Inferior parietal cortex (tissue), 1 donor: Measurements from ENCODE around the gene TNNT2.

ENCODE experiments used
- DNase-seq: peaks from one replicate; pipeline ENCODE4 v3.0.0-alpha.2; 2016; ENCODE audit errors: extremely low spot score

The TNNT2 gene

DNA sequence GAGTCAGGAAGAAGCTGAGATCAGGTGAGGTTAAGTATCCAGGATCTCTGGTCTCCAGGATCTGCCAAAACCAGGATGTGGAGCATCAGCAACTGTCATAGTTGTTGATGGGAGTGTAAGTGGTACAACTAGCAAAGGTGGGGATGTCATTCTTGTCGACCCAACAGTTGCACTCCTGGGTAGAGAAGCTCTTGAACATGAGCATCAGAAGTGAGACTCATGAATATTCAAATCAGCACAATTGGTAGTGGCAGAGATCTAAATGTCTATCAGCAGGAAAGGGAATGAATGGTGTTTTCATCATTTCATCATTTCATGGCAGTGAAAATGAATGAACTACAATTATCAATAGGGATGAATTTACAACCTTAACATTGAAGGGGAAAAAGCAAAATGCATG, 25.9 kb upstream of the TNNT2 start:
- DNase-seq, result no peak

DNA sequence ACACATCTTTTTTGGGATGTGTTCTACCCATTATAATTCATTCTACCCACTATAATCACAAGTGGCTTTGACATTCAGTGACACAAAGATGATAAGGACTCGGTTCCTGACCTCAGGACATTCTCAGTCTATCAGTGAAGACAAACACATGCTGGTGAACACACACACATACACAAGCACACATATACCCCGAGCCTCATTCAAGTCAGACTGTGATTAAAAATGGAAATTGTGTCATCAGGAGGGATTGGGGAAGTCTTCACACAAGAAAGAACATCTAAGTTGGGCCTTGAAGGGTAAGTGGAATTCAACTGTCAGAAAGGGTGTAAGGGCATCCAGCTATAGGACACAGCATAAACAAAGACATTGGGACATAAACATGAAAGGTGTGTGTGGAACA, 24.2 kb upstream of the TNNT2 start:
- DNase-seq, result no peak

DNA sequence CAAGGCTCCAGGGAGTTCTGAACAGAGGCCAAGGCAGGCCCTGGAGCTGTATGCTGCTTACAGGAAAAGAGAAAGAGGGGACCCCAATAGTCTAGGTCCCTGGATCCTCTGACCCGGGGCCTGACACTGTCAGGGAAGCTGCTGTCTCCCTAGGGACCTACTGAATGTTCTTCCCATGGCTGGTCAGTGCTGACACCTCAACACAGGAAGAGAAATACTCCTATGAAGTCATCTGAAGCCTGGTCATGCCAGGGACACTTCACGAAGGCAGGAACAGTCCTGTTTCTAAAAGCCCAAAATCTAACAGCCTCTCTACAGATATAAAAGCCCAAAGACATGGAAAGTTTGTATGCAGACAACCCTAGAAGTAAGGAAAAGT, 23.4 kb upstream of the TNNT2 start:
- no peak for DNase-seq

DNA sequence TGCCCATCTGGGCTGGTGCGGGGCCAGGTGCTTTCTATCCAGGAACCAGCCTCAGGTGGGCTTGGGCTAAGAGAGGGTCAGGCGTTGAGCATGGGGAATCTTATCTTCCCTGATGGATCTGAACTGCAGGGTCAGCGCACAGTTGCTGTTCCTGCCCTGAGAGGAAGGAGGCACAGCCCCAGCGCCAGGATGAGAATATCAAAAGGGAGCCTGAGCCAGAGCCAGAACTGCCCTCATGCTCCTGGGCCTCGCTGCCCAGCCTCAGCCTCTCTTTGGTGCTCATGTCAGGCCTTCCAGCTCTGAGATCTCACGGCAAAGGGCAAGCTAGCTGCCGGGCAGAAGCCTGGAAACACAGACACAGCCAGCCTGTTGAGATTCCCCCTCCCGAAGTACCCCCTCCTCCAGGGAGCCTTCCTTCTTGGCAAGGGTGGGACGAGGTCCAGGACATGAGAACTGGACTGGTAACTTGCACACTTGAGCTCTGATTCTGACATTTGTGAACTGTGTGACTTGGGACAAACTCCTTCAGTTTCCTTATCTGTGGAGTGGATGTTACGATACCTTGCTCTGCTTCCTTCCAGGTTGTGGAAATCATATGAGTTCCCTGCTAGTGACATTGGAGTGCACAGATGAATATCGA, 22.9 kb upstream of the TNNT2 start:
- no peak for DNase-seq

DNA sequence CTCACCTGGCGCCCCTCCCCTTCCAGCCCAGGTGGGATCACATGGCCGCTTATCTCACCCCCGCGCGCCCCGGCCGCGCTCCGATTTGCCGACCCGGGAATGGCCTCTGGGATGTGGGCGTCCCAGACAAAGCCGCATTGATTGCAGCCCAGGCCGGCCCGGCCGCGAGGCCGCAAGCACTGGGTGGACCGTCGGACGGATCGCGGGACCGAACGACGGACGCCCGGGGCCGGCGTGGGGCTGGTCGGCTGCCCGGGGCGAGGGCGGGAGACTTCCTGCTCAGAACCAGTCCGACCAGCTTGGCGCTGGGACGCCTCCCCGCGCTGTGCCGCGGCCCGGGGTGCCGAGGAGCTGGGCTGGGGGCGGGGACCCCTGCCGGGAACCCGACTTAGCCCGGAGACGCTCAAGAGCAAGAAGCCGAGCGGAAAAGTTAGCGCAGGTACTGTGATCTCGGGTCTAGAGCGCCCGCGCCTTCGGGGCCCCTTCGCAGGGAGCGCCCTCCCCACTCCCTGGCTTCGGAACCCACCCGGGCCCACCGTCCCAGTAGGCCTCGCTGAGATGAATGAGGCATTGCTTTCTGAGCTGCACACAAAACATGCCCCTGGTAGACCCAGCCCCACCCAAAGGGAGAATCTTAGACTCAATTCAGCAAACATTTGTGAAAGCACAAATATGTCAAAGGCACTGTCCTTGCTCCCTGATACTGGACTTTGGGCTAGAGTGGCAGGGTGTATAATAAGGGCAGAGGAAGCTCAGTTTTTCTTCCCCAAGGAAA, 22.1 kb upstream of the TNNT2 start:
- DNase-seq, result no peak

DNA sequence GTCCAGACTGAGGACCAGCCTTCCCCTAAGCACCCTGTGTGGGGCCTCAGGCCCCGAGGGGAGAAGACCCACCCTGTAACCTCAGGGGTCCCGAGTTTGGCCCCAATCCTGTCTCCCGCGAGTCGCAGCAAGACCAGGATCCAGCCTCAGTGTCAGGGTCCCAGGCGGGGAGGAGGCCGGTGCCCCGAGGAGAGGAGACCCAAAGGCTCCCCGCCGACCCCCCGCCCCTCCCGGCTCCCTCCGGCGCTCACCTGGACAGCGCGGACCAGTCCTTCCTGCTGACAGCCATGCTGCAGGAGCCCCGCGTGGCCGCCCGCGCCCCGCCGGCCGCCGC, 21.5 kb upstream of the TNNT2 start, which contains the start of gene LAD1:
TSS of gene LAD1 (minus strand) at position 307 of the 334 bp plus-strand sequence. CDS start at position 289, 18 bp downstream.
- DNase-seq, result no peak

DNA sequence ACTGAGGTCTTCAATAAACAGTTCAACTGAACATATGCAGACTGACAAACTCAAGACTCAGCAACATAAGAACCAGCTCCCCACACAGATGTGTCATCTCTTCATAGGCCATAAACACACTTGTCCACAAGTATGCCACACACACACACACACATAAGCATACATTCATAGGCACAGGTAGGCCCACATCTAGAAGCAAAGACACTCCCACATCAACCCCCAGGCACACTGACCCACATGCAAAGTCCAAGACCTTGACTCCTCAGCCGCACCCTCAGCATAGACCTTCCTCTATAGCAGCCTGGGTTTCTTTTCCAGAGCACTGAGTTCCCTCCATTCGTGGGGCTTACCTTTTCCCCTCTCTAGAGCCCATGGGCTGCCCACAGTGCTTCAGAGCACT, 20.2 kb upstream of the TNNT2 start:
- DNase-seq, result no peak

DNA sequence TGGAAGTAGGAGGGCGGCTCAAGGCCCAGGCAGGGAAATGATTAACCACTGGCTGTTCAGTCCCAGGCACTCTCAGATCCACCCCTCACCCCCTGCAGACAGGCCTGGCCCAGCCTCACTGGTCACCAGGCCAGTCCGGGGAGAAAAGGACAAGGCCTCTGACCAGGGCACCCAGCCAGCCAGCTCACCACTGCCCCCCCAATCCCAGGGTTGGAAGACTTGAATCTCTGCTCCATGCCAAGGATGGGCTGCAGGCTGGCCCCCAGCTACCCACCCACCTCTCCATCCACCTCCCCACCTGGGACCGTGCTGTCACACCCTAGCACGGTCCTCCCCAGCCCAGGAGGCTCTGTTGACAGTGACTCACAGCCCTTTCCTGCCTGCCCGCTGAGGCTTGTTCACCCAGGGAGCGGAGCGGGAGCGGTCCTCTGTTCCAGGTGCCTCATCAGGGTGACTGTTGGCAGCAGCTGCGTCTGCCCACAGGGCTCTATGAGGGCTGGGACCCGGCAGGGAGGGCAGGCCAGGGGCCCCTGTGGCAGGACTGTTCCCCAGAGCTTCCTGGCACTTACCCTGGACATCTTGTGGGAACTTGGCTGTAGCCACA, 19.5 kb upstream of the TNNT2 start:
- no peak for DNase-seq

DNA sequence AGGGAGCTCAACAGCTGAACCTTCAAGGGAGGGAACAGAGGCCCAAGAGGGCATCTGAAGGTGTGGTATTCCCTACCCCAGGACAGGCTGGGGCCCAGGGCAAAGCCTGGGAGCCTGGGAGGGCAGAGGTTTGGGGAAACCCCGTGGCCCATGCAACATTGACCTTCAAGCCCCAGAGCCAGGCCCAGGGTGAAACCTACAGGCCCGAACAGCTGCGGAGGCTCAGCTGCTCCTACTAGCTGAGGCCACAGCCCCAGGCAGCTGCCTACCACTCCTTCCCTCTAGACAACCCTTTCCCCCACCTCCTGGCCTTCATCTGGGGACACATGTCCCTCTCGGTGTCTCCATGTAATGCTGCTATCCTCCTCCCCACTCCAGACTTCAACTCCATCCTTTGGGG, 18.5 kb upstream of the TNNT2 start:
- DNase-seq, result no peak

DNA sequence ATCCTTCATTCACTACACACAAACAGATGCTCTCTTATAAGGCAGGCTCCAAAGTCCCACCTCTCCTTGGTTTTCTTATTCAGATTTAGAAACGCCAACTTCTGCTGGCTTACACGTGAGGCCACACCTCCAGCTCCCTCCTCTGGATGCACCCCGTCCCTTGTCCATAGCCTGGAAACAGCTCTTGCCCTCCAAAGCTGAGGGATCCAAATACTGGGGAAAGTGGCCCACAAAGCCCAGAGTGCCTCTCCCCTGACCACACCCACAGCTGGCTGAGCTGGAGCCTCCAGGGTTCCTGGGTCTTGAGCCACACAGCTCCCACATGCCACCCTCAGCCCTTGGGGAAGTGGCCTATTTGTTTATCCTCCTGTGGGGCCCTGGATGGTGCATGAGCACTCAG, 17.1 kb upstream of the TNNT2 start:
- DNase-seq, result no peak

DNA sequence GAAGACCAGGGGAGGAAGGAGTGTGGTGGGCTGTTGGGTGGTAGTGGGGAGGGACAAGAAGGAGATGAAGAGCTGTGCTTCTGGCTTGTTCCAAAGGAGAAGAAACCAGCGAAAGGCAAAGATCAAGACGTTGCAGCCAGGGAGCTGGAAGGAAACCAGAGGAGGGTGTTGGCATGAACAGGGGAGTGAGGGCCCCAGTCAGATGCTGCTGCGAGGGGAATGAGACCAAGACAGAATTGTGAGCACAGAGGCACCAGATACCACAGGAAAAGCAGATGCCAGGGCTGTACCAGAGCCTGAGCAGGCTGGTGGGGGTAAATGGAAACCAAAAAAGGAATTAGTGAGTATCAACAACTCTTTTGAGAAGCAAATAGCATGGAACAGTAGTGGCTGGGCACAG, 15.6 kb upstream of the TNNT2 start:
- DNase-seq, result no peak

DNA sequence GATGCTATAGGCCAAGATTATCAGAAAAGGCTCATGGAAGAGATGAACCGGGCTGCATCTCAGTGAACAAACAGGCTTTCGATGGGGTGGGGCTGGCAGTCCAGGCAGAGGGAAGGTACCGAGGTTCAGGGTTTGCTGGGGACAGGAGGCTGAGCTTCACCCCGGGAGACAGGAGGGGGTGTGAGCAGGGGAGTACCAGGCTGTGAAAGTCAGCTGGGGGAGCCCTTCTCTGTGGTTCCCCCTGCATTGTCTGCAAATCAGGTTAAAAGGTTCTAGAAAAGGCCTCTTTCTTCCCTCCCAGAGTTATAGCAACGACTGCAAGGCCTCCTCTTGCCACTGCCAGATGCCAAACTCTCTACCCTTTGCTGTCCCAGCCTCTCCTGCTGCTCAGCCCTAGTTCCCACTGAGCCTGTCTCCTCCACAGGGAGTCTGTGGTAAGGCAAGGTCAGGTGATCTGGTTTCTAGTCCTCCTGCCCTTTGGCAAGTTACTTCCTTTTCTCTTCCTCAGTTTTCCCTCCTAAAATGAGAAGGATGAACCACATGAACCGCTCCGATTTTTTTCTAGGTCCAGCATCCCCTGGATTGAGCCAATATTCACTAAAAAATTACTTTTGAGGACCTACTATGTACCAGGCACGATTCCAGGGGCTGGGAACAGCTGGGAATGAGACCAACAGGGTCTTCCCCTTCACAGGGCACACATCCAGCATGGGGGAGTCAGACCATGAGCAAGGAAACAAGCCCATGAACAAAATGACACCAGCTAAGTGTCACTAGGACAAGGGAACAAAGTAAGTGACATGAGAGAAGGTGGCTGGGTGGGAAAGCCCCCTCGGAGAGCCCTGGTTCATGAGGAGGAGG, 14.4 kb upstream of the TNNT2 start:
- no peak for DNase-seq

DNA sequence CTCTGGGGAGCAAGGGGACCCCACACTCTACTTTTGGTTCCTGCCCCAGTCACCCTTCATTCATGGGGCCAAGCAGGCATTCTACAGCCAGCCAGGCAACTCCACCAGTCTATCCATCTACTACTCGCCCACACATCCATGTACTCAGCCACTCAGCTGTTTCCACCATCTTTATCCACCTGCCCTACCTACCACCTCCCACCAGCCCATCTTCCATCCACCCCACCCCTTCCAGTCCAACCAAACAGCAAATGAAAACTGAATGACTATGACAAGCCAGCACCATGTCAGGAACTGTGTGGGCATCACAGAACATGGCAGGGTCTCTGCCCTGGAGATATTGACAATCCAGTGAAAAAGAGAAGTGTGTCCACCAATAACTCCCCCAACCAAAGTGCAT, 13.7 kb upstream of the TNNT2 start:
- DNase-seq, result no peak

DNA sequence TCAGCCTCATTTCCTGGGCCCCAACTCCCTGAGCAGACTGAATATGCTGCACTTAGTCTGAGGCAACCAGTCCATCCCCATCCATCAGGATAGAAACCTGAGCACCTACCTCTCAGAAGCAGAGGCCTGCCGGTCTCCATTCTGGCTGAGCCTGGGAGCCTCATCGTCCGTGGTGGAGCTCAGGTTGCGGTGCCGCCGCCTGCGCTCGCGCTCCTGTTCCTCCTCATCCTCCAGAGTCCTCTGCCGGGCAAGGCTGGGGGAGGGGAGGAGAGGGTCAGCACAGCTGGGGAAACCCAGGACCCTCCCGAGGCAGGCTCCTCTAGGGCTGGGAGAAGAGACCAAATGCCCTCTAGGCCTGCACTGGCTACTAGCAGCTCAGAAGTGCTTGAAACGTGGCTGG, 11.6 kb upstream of the TNNT2 start:
- DNase-seq, result no peak

DNA sequence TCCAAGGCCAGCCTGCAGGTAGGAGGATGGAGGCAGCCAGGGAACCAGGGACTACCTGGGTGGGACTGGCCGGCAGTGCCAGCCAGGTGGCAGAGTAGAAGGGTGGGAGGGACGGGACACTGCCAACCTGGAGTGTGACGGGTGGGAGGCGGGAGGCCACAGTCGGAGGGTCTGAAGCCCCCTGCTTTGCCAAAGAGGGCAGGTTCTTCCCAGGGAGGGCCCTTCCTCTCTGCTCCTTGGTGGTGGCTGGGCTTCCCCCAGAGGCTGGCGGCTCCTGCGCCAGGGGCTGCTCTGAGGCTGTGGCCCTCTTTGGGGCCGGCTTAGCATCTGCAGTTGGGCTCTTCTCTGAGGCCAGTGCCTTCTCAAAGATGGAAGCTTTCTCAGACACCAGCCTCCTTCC, 8.7 kb upstream of the TNNT2 start:
- DNase-seq, result no peak

DNA sequence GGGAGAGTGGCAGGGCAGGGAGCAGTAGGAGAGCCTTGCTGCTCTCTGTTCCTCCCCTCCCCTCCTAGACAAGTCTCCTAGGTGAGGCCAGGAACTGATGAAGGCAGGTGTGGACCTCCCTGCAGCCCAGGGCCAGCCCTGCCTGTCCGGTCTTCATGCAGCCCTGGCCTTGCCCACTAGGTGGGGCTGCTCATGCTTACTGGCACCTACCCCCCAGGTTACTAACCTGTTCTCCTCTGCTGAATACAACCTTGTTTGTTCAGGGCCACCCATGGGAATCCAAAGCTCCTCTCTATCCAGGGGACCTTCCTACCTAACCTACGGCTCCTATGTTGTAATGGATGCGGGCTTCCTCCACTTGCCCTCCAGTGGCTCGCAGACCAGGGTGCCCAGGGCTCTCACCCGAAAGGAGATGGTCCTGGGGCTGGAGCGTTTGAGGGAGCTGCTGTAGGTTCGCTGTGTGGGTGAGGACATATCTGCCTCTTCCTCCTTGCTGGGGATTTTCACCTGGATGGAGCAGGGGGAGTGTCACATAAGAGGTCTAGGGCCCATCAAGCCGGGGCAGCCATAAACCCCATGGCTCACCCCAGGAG, 7.9 kb upstream of the TNNT2 start:
- no peak for DNase-seq

DNA sequence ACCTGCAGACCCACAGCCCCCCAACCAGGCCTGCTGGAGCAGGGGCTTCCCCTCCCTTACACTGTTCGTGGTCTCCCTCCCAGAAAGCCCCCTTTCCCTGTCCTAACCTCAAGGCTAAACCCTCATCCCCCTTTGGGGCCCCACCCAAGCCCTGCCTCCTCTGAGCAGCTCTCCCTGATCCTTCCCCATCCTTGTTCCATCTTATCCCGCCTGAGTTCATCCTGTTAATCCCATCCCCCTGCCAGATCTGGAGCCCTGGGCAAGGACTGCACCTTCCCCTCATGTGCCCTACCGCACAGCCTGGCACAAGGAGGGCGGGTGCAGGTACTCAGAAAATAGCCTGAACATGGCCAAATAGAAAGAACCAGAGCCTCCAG, 6.9 kb upstream of the TNNT2 start:
- no peak for DNase-seq

DNA sequence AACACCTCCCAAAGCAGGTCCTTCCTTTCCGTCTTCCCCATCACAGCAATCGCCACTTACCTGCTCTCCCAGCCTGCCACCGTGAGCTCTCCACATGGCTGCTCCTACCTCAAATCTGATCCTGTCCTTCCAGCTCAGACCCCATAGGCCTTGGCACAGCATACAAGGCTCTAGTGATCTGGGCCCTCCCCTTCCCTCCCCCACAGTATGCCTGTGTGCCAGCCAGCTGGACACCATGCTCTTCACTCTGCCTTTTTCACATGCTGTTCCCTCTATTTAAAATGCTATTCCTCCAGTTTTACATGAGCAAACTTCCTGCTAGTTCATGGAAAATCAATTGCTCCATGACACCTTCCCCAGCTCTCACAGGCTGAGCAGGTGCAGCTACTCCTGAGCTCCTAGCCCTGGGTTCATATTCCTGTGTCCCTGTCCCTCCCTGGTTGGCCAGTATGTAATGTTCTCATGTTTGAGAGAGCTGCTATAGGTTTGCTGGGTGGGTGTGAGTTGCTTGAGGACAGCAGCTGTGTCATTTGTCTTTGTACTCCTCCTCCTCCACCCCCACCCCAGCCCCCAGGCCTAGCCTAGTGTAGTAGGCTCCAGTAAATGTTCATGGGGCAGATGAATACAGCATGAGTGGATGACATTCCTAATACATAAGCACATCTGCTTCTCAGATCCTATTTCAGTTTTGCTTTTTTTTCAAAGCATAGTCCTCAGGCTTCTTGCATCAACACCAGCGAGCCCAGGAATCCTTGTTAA, 6.3 kb upstream of the TNNT2 start:
- DNase-seq, result no peak

DNA sequence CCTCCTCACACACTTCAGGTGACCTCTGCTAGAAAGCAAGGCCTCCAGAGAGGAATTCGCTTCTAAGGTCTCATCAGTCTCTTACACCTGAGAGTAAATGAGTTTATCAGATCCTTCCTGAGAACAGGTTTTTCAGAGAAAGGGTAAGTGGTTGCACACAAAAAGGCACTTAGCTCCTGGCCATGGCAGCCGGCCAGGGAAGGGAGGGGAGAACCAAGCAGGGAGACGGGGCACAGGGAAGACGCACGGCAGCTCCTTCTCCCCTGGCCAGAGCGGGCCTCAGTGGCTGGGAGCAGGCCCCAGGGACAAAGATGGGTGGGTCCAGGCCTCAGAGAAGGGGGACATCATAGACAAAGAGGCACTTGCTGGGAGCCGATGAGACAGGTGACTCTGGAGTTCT, 3.6 kb upstream of the TNNT2 start:
- DNase-seq, result no peak

DNA sequence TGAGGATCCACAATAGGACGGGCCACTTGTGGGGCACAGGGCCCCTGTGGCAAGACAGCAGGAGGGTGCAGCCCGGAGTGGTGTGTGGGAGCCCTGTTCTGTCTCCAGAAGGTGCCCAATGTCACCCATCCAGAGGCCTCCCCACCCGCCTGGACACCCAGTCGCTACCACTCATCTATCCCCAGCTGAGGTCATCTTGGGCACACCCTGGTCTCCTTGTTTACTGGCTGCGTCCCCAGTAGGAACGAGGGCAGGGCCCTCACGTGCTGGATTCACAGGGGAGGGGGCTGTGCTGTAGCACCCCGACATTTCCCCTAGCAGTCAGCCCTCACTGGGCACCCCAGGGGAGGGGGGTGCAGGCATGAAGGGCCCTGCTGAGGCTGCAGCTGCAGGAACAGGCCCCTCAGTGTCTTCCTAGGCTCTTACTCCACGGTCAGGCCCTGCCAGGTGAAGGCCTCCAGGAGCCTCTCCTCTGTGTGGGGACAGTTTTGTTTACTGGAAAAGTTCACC, 2.3 kb upstream of the TNNT2 start:
- no peak for DNase-seq

DNA sequence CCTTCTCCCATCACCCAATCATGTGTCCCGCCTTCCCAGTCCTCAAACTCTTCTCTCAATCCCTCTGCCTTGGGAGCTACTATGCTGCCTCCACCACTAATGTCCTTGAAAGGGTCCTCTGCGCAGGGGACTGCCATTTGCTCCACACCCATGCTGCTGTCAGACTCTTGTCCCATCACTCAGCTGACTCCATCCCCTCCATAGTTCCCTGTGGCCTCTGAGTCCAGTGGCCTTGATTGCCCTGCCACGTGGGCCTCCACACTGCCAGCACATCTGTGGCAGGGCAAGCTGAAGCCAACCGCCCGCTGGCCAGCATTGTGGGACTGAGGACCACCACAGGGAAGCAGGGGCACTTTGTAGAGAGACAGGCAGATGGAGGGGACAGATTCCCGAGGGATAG, 1.3 kb upstream of the TNNT2 start:
- DNase-seq, result no peak
